GM19351 (cell line): ENCODE data around the gene C5orf24.
"Not testable (repeated sequence)": the region's sequence is repeated elsewhere in the genome, so short reads cannot be mapped to it uniquely, and the experiment has no call there.

Source experiments
- ATAC-seq: cut with Tn5 transposase; IDR thresholded peaks from one replicate; pipeline ENCODE4 v1.9.1; 2021; ENCODE audit warnings: mild to moderate bottlenecking, moderate library complexity; ENCODE audit not compliant: unreplicated experiment

C5orf24 gene

GRCh38 chr5:134845852-134846640 lies at the start of gene C5orf24:
TSS of gene C5orf24 (plus strand) at chr5:134845968. CDS start at chr5:134854901, 8,933 bp downstream.
- peak; percentile 92 for ATAC-seq

DNA sequence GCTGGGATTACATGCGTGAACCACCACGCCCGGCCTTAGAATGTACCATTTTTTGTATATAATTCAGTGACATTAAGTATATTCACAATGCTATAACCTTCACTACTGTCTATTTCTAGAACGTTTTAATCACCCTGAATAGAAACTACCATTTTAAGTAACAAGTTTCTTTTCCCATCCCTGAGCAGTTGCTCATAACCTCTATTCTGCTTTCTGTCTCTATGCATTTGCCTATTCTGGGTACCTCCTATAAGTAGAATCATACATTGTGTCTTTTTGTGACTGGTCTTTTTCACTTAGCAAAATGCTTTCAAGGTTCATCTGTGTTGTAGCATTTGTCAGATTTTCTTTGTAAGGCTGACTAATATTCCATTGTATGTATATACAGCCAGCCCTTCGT lies 47.3 kb upstream of the C5orf24 start:
- no peak for ATAC-seq

DNA sequence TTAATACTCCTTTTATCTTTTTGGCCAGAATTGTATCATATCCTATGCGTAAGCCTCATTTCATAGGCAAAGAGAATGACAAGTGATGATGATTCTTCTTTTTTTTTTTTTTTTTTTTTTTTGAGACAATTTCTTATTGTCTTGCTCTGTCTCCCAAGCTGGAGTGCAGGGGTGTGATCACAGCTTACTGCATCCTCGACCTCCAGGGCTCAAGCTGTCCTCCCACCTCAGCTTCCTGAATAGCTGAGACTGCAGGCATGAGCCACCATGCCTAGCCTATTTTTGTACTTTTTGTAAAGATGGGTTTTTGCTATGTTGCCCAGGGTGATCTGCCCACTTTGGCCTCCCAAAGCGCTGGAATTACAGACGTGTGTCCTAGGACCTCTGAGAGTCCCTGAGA lies 41.9 kb upstream of the C5orf24 start:
- no peak for ATAC-seq

- ATAC-seq = no peak
Observed at GRCh38 chr5:134813407-134813806, 32.4 kb upstream of the C5orf24 start.

DNA sequence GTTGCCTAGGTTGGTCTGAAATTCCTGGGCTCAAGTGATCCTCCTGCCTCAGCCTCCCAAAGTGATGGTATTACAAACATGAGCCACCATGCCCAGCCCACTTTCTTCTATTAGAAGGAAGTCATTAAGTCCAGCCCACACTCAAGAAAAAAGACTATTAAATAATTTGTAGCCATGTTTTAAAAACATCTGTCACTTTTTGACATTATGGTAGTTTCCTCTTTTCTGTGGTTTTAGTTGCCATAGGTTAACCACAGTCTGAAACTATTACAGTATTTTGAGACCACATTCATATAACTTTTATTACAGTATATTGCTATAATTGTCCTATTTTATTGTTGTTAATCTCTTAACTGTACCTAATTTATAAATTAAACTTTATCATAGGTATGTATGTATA lies 31.9 kb upstream of the C5orf24 start:
- no peak for ATAC-seq

GRCh38 chr5:134817006-134817405 lies 28.8 kb upstream of the C5orf24 start:
- ATAC-seq = no peak

DNA sequence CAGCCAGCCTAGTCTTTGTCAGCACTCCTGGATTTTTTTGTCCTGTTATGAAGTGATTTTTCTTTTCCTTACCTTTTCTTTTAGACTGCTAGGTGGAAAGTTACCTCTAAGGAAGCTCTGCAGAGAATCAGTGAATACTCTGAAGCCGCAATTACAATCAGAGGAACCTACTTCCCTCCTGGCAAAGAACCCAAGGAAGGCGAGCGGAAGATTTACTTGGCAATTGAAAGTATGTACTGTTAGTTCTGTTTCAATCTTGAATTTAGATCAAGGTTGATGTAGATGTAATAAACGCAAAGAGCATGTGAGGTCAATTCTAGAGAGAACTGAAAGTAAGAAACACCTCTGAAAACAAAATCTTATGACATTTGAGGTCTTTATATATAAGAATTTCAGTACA lies 27.0 kb upstream of the C5orf24 start:
- ATAC-seq = no peak

DNA sequence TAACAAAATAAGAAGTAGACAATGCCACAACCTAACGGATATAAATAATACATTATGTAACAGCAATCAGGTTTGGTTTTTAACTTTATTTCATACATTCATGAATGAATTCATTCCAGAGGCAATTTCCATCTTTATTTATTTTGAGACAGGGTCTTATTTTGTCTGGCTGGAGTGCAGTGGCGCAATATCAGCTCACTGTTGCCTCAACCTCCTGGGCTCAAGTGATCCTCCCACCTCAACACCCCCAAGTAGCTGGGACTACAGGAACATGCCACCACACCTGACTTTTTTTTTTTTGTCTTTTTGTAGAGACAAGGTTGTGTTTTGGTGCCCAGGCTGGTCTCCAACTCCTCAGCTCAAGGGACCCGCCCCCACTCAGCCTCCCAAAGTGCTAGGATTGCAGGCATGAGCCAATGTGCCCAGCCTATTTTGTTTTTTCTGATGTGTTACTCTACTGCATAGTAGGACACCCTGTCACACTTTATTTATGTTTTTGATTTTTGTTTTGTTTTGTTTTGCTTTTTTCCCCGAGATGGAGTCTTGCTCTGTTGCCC lies 26.3 kb upstream of the C5orf24 start:
- ATAC-seq = no peak

DNA sequence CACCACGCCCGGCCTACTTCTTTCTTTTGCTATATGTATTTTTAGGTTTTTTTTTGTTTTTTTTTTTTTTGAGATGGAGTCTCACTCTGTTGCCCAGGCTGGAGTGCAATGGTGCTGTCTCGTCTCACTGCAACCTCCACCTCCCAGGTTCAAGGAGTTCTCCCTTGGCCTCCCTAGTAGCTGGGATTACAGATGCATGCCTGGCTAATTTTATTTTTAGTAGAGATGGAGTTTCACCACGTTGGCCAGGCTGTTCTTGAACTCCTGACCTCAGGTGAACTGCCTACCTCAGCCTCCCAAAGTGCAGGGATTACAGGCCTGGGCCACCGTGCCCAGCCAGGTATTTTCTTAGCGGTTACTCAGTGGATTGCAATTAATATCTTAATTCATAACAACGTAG lies 23.9 kb upstream of the C5orf24 start:
- ATAC-seq = no peak

GRCh38 chr5:134824681-134825080 lies 21.1 kb upstream of the C5orf24 start:
- no peak for ATAC-seq

DNA sequence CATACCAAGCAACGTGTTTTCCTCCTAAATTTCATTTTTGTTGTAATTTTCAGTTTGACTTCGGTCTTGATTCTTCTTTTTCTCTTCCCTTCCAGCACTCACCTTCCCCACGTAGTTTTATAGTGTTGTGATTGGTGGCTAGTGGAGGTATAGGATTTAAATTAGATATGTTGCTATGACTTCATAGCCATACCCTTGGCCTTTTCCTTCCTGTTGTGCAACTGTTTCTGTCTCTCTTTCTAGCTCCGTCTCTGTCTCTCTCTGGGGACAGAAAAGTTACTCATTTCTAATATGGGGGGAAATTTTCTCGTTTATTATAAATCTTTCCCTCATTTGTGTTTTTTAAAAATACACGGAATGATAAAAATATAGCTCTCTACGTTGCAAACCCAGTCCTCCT lies 20.6 kb upstream of the C5orf24 start:
- no peak for ATAC-seq

GRCh38 chr5:134833340-134834032 lies 12.3 kb upstream of the C5orf24 start:
- no peak for ATAC-seq

DNA sequence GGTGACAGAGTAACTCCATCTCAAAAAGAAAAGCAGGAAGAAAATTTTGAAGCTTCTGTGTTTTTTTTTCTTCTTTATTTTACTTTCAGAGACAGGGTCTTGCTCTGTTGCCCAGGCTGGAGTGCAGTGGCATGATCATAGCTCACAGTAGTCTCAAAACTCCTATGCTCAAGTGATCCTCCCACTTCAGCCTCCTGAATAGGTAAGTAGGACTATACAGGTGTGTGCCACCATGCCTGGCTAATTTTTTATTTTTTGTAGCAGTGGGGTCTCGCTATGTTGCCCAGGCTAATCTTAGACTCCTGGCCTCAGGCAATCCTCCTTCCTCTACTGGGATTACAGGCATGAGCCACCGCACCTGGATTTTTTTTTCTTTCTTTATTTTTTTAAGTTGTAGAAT lies 10.1 kb upstream of the C5orf24 start:
- ATAC-seq = no peak

GRCh38 chr5:134837530-134838181 lies 8.1 kb upstream of the C5orf24 start:
- no peak for ATAC-seq

DNA sequence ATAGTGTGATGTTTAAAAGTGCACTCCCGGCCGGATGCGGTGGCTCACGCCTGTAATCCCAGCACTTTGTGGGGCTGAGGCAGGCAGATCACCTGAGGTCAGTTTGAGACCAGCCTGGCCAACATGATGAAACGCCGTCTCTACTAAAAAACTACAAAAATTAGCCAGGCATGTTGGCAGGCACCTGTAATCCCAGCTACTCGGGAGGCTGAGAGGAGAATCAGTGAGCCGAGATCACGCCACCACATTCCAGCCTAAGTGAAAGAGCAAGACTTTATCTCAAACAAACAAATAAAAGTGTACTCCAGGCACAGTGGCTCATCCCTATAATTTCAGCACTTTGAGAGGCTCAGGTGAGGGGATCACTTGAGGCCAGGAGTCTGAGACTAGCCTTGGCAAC lies 7.4 kb upstream of the C5orf24 start:
- not testable (repeated sequence) for ATAC-seq

DNA sequence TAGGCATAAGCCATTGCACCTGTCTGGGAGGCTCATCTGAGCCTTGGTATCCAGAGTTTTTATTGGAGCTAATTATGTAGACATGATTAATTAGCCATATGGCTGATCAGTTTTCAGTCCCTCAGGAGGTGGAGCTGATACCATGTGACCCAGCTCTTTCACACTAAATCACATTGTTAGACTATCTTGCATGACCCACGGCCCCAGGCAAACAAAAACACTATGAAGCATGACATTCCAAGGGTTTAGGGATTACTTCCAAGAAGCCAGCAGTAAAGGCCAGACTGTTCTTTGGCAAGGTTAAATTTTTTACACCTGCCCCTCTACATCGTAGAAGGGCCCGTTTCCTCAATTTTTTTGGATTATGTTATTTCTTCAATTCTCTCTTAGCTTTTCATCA lies 5.0 kb upstream of the C5orf24 start:
- no peak for ATAC-seq

GRCh38 chr5:134844252-134844651 lies 1.5 kb upstream of the C5orf24 start:
- ATAC-seq = no peak

- no peak for ATAC-seq
Observed at GRCh38 chr5:134845335-134845851, 375 bp upstream of the C5orf24 start.

DNA sequence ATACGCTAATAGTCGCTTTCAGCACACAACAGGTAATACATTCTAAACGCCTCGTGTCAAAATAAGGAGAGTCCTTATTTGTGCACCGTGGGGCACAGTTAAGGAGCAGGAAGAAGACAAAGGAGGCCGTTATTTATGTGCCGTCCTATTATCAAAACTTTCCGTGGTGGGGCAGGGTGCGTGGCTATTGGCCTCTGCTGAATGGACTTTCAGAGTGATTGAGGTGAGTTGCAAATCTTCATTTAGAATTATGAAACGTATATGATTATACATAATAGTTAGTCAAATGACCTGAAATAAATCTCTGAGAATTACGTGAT lies 833 bp downstream of the C5orf24 start:
- peak; percentile 4 for ATAC-seq

GRCh38 chr5:134849434-134849933 lies 3.7 kb downstream of the C5orf24 start:
- ATAC-seq = not testable (repeated sequence)

DNA sequence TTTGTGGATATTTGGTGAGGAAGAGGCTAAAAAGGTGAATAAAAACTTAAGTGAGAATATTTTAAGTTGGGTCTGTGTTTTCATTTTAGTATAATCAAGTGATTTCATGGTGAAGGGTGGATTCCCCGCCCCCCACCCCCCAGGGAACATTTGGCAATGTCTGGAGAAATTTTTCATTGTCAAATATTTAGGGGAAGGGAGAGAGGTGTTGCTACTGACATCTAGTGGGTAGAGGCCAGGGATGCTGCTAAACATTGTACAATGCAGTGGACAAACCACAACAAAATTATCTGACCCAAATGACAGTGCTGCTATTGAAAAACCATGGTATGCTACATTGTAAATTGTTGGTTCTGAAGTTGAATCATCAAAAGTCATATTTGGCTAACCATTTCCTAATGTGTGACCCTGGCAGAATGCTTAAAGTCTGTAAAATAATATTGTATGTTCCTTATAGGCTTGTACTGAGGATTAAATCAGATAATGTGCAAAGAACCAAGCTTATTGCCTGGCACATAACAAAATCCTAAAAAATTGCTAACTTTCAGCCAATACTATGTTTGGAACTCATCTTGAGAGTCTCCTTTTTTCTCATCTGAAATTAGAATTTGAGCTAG lies 5.6 kb downstream of the C5orf24 start:
- no peak for ATAC-seq
